Osteocyte (in vitro differentiated cells): ENCODE measurements around the gene ZNF423. TPM values are rescaled to one million over a fixed set of nuclear protein-coding genes. Genes with fewer than 3 reads are reported as not detected.

ENCODE experiments used
- DNase-seq: peaks from one replicate; pipeline ENCODE4 v3.0.0; 2021; ENCODE audit warnings: mixed read lengths; ENCODE audit not compliant: unreplicated experiment; ENCODE audit errors: extremely low spot score
- H3K27ac Mint-ChIP-seq: one replicate; pipeline ENCODE4 v1.8.0; 2021; ENCODE audit warnings: mild to moderate bottlenecking, mixed read lengths; ENCODE audit not compliant: unreplicated experiment
- H3K27me3 Mint-ChIP-seq: one replicate; pipeline ENCODE4 v1.8.0; 2021; ENCODE audit warnings: mixed read lengths; ENCODE audit not compliant: unreplicated experiment
- H3K36me3 Mint-ChIP-seq: one replicate; pipeline ENCODE4 v1.8.0; 2021; ENCODE audit warnings: mixed read lengths; ENCODE audit not compliant: unreplicated experiment
- H3K4me1 Mint-ChIP-seq: one replicate; pipeline ENCODE4 v1.8.0; 2021; ENCODE audit warnings: mixed read lengths; ENCODE audit not compliant: unreplicated experiment
- H3K4me3 Mint-ChIP-seq: one replicate; pipeline ENCODE4 v1.8.0; 2021; ENCODE audit warnings: mild to moderate bottlenecking, moderate library complexity, mixed read lengths; ENCODE audit not compliant: unreplicated experiment
- H3K9me3 Mint-ChIP-seq: one replicate; pipeline ENCODE4 v1.8.0; 2021; ENCODE audit warnings: mixed read lengths; ENCODE audit not compliant: unreplicated experiment
- CTCF ChIP-seq: fragments of 200-600 bp; sonication (generic); IDR thresholded peaks from 2 replicates; pipeline ENCODE4 v1.5.0; 2021; ENCODE audit warnings: antibody characterized with exemption, mild to moderate bottlenecking, moderate library complexity
- total RNA-seq: library from RNA; stranded (reverse); gene quantifications from 2 replicates; pipeline ENCODE4 v1.2.1, GENCODE V29; 2021

Gene ZNF423
- total RNA-seq, 1 donor from 2014 or later: 25.1 TPM

- H3K4me3 Mint-ChIP-seq: no peak overlapping the region
- no peaks in the 10 kb centered on the region for H3K4me1 Mint-ChIP-seq
- peaks cover 12% of the 10 kb centered on the region for H3K27me3 Mint-ChIP-seq
- no peaks in the 10 kb centered on the region for H3K36me3 Mint-ChIP-seq
- no peaks in the 10 kb centered on the region for H3K9me3 Mint-ChIP-seq
- DNase-seq: no peak
- no peak overlapping the region for H3K27ac Mint-ChIP-seq
- no peak for TF ChIP-seq CTCF
Observed at GRCh38 chr16:49742428-49743202, 113.3 kb downstream of the ZNF423 start.

GRCh38 chr16:49740256-49740655, 115.7 kb downstream of the ZNF423 start:
- no peak for DNase-seq
- Mint-ChIP-seq H3K36me3 (no peaks in the 10 kb centered on the region), H3K9me3 (no peaks in the 10 kb centered on the region), H3K27ac (no peak overlapping the region), H3K27me3 (peaks cover 7% of the 10 kb centered on the region), H3K4me1 (no peaks in the 10 kb centered on the region), H3K4me3 (no peak overlapping the region)
- no peak for TF ChIP-seq CTCF

GRCh38 chr16:49739381-49739780, 116.5 kb downstream of the ZNF423 start:
- no peak for TF ChIP-seq CTCF
- no peak for DNase-seq
- no peaks in the 10 kb centered on the region for H3K36me3 Mint-ChIP-seq
- no peaks in the 10 kb centered on the region for H3K4me1 Mint-ChIP-seq
- no peaks in the 10 kb centered on the region for H3K9me3 Mint-ChIP-seq
- H3K4me3 Mint-ChIP-seq: no peak overlapping the region
- peaks cover 7% of the 10 kb centered on the region for H3K27me3 Mint-ChIP-seq
- H3K27ac Mint-ChIP-seq: no peak overlapping the region

GRCh38 chr16:49738832-49739231, 117.1 kb downstream of the ZNF423 start:
- Mint-ChIP-seq H3K27me3 (peaks cover 7% of the 10 kb centered on the region), H3K27ac (no peak overlapping the region), H3K36me3 (no peaks in the 10 kb centered on the region), H3K4me1 (no peaks in the 10 kb centered on the region), H3K4me3 (no peak overlapping the region), H3K9me3 (no peaks in the 10 kb centered on the region)
- TF ChIP-seq CTCF: no peak
- no peak for DNase-seq

DNA sequence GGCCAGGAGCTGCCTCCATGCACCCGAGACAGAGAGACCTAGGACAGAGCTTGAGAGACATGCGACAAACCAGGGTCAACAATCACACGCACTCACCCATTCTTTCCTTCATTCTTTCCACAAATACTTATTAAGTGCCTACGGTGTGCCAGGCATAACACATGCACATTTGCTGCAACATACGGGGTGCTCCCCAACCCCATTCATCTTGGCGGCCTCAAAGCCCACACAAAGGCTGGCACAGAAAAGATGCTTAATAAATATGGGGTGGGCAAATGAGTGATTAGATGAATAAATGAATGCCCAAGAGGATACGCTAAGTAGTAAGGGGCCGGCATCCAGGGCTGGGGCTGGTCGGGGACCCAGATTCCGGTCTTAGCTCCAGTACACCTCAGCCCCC, 117.9 kb downstream of the ZNF423 start:
- no peak overlapping the region for H3K4me3 Mint-ChIP-seq
- DNase-seq: no peak
- H3K4me1 Mint-ChIP-seq: no peaks in the 10 kb centered on the region
- no peaks in the 10 kb centered on the region for H3K36me3 Mint-ChIP-seq
- H3K27me3 Mint-ChIP-seq: peaks cover 4% of the 10 kb centered on the region
- H3K9me3 Mint-ChIP-seq: no peaks in the 10 kb centered on the region
- H3K27ac Mint-ChIP-seq: no peak overlapping the region
- no peak for TF ChIP-seq CTCF
